Thymus (tissue), 11 donors: ENCODE measurements around the gene SHISAL2B. TPM values are rescaled to one million over a fixed set of nuclear protein-coding genes. Genes with fewer than 3 reads are reported as not detected.
"Not testable (repeated sequence)": the region's sequence is repeated elsewhere in the genome, so short reads cannot be mapped to it uniquely, and the experiment has no call there.

Experiments
- DNase-seq, 9 donors: peaks; one replicate each; pipeline ENCODE4 v3.0.0-alpha.2; 2013; ENCODE audit warnings: low spot score in 9 of 9, low read depth in 6 of 9, missing footprints in 1 of 9
- H3K27ac ChIP-seq, 2 donors: one replicate each; pipeline ENCODE4 v1.5.1; 2013; ENCODE audit warnings: control low read depth in 1 of 2, low read depth in 1 of 2, low read length in 1 of 2, mild to moderate bottlenecking in 1 of 2, moderate library complexity in 1 of 2
- H3K27me3 ChIP-seq, 2 donors: one replicate each; pipeline ENCODE4 v1.5.1; 2013; ENCODE audit warnings: low read length in 1 of 2; ENCODE audit not compliant: control insufficient read depth in 2 of 2, insufficient read depth in 1 of 2
- H3K36me3 ChIP-seq, 2 donors: one replicate each; pipeline ENCODE4 v1.5.1; 2013; ENCODE audit warnings: low read length in 1 of 2, mild to moderate bottlenecking in 1 of 2, moderate library complexity in 1 of 2; ENCODE audit not compliant: control insufficient read depth in 2 of 2, insufficient read depth in 2 of 2
- H3K4me1 ChIP-seq, 2 donors: one replicate each; pipeline ENCODE4 v1.5.1; 2013; ENCODE audit warnings: low read length in 2 of 2; ENCODE audit not compliant: control insufficient read depth in 2 of 2, insufficient read depth in 2 of 2
- H3K4me3 ChIP-seq, 2 donors: one replicate each; pipeline ENCODE4 v1.5.1; 2013; ENCODE audit warnings: low read length in 2 of 2, control low read depth in 1 of 2, mild to moderate bottlenecking in 1 of 2
- H3K9me3 ChIP-seq, 2 donors: one replicate each; pipeline ENCODE4 v1.5.1; 2013; ENCODE audit warnings: low read length in 1 of 2, mild to moderate bottlenecking in 1 of 2; ENCODE audit not compliant: control insufficient read depth in 2 of 2, insufficient read depth in 1 of 2
- WGBS: extraction: QIAGEN DNeasy Blood & Tissue Kit; methylation state at CpG from one replicate; pipeline ENCODE4 v1.1.7; 2013; 5-methylcytosine and 5-hydroxymethylcytosine counted together
- polyA plus RNA-seq: library from polyadenylated mRNA; stranded (reverse); fragments of 200-250 nt; gene quantifications from one replicate; pipeline ENCODE4 v1.2.3, GENCODE V29; 2013
- total RNA-seq: library from RNA; stranded (reverse); fragments of 120-200 nt; gene quantifications from one replicate; pipeline ENCODE4 v1.2.4, GENCODE V29; 2013
- donor health status: healthy.

Gene SHISAL2B
- total and polyA plus RNA-seq, 2 donors, result 0.32 TPM; not detected in 1

- H3K4me3 ChIP-seq, result no peak overlapping the region
- H3K27me3 ChIP-seq, result peaks cover 28 to 45% of the 10 kb centered on the region in 2 donors
- H3K36me3 ChIP-seq, result no peaks in the 10 kb centered on the region
- no peaks in the 10 kb centered on the region for H3K9me3 ChIP-seq
- DNase-seq, result no peak
- no peak overlapping the region for H3K27ac ChIP-seq
- no peaks in the 10 kb centered on the region for H3K4me1 ChIP-seq
- WGBS, result 93% methylated on average over 3 of the region's 3 CpGs
Measured at GRCh38 chr5:64688965-64689364, 1.3 kb upstream of the SHISAL2B start.

GRCh38 chr5:64690104-64690416, 243 bp upstream of the SHISAL2B start:
- H3K9me3 ChIP-seq, result no peaks in the 10 kb centered on the region
- WGBS, result 9% methylated on average over 9 of the region's 9 CpGs
- no peaks in the 10 kb centered on the region for H3K36me3 ChIP-seq
- no peak overlapping the region for H3K4me3 ChIP-seq
- H3K27ac ChIP-seq, result no peak overlapping the region
- DNase-seq, result no peak
- H3K4me1 ChIP-seq, result no peaks in the 10 kb centered on the region
- peaks cover 28 to 45% of the 10 kb centered on the region in 2 donors for H3K27me3 ChIP-seq

- H3K27ac ChIP-seq, result no peak overlapping the region
- H3K4me1 ChIP-seq, result no peaks in the 10 kb centered on the region
- H3K27me3 ChIP-seq, result peaks cover 28 to 45% of the 10 kb centered on the region in 2 donors
- DNase-seq, result no peak
- no peak overlapping the region for H3K4me3 ChIP-seq
- no peaks in the 10 kb centered on the region for H3K36me3 ChIP-seq
- H3K9me3 ChIP-seq, result no peaks in the 10 kb centered on the region
- WGBS, result 38% methylated on average over 3 of the region's 3 CpGs
Measured at GRCh38 chr5:64691291-64691690, 988 bp downstream of the SHISAL2B start.

GRCh38 chr5:64693636-64694035, 3.3 kb downstream of the SHISAL2B start:
- WGBS, result 95% methylated on average over 2 of the region's 2 CpGs
- Histone ChIP-seq H3K27ac (no peak overlapping the region), H3K4me3 (no peak overlapping the region)

GRCh38 chr5:64696414-64696813, 6.1 kb downstream of the SHISAL2B start:
- DNase-seq, H3K9me3 ChIP-seq, H3K36me3 ChIP-seq, H3K4me1 ChIP-seq, H3K27ac ChIP-seq, H3K4me3 ChIP-seq: not testable (repeated sequence)
- H3K27me3 ChIP-seq, result peaks cover 8 to 13% of the 10 kb centered on the region in 2 donors
- 98% methylated on average over 7 of the region's 7 CpGs for WGBS

More at GRCh38 chr5:64693636-64694035, 3.3 kb downstream of the SHISAL2B start:
- H3K4me1 ChIP-seq, result no peaks in the 10 kb centered on the region
- H3K9me3 ChIP-seq, result no peaks in the 10 kb centered on the region
- DNase-seq, result no peak
- H3K36me3 ChIP-seq, result no peaks in the 10 kb centered on the region
- H3K27me3 ChIP-seq, result peaks cover 28 to 40% of the 10 kb centered on the region in 2 donors

- no peaks in the 10 kb centered on the region for H3K27me3 ChIP-seq
- H3K36me3 ChIP-seq, result no peaks in the 10 kb centered on the region
- no peaks in the 10 kb centered on the region for H3K9me3 ChIP-seq
- H3K27ac ChIP-seq, result no peak overlapping the region
- H3K4me1 ChIP-seq, result no peaks in the 10 kb centered on the region
- no peak overlapping the region for H3K4me3 ChIP-seq
- DNase-seq, result no peak
- 98% methylated on average over 4 of the region's 4 CpGs for WGBS
Measured at GRCh38 chr5:64700765-64701164, 10.5 kb downstream of the SHISAL2B start.

- not testable (repeated sequence) for H3K27ac ChIP-seq, H3K4me3 ChIP-seq, DNase-seq, H3K4me1 ChIP-seq, H3K36me3 ChIP-seq, H3K27me3 ChIP-seq, H3K9me3 ChIP-seq
- WGBS, result 44% methylated on average over 2 of the region's 2 CpGs
Measured at GRCh38 chr5:64706074-64706473, 15.8 kb downstream of the SHISAL2B start.

- Histone ChIP-seq H3K9me3 (no peaks in the 10 kb centered on the region), H3K4me3 (no peak overlapping the region), H3K4me1 (no peaks in the 10 kb centered on the region), H3K27ac (no peak overlapping the region), H3K27me3 (no peaks in the 10 kb centered on the region), H3K36me3 (no peaks in the 10 kb centered on the region)
- WGBS, result 96% methylated on average over 2 of the region's 2 CpGs
- DNase-seq, result no peak
Measured at GRCh38 chr5:64707191-64707590, 16.9 kb downstream of the SHISAL2B start.

GRCh38 chr5:64714495-64714894, 24.2 kb downstream of the SHISAL2B start:
- H3K4me1 ChIP-seq, DNase-seq, H3K9me3 ChIP-seq, H3K4me3 ChIP-seq, H3K27ac ChIP-seq, H3K36me3 ChIP-seq, H3K27me3 ChIP-seq: not testable (repeated sequence)
- 90% methylated on average over 12 of the region's 16 CpGs for WGBS

GRCh38 chr5:64722588-64722987, 32.3 kb downstream of the SHISAL2B start:
- Histone ChIP-seq H3K4me3 (no peak overlapping the region), H3K4me1 (no peaks in the 10 kb centered on the region), H3K27me3 (no peaks in the 10 kb centered on the region), H3K36me3 (peaks cover 3 to 6% of the 10 kb centered on the region in 2 donors), H3K27ac (no peak overlapping the region), H3K9me3 (no peaks in the 10 kb centered on the region)
- 81% methylated on average over 3 of the region's 3 CpGs for WGBS
- no peak for DNase-seq
